Neural cell (in vitro differentiated cells): ENCODE data around the gene SLC44A5.

Experiments used
- EP300 ChIP-seq: fragments of 450-650 bp; conservative IDR thresholded peaks from 2 replicates; pipeline ENCODE4 v1.6.1; 2014; ENCODE audit warnings: antibody characterized with exemption, mild to moderate bottlenecking, moderate library complexity; ENCODE audit not compliant: poor library complexity, severe bottlenecking
- MXI1 ChIP-seq: fragments of 450-650 bp; conservative IDR thresholded peaks from 2 replicates; pipeline ENCODE4 v1.6.1; 2014; ENCODE audit warnings: antibody characterized with exemption, mild to moderate bottlenecking; ENCODE audit not compliant: poor library complexity, severe bottlenecking
- POLR2AphosphoS5 ChIP-seq: IDR thresholded peaks from 2 replicates; pipeline ENCODE4 v1.6.1; 2012
- RAD21 ChIP-seq: fragments of 450-650 bp; conservative IDR thresholded peaks from 2 replicates; pipeline ENCODE4 v1.6.1; 2014; ENCODE audit warnings: antibody characterized with exemption, mild to moderate bottlenecking, moderate library complexity
- TF ChIP-seq, protein P1 (sequence below): IDR thresholded peaks from 2 replicates; pipeline ENCODE4 v1.6.1; 2012; ENCODE audit warnings: borderline replicate concordance
- TF ChIP-seq, protein P2 (sequence below): fragments of 450-650 bp; IDR thresholded peaks from 2 replicates; pipeline ENCODE4 v1.5.1; 2014; ENCODE audit warnings: antibody characterized with exemption, mild to moderate bottlenecking, moderate library complexity; ENCODE audit not compliant: poor library complexity, severe bottlenecking

DNA sequence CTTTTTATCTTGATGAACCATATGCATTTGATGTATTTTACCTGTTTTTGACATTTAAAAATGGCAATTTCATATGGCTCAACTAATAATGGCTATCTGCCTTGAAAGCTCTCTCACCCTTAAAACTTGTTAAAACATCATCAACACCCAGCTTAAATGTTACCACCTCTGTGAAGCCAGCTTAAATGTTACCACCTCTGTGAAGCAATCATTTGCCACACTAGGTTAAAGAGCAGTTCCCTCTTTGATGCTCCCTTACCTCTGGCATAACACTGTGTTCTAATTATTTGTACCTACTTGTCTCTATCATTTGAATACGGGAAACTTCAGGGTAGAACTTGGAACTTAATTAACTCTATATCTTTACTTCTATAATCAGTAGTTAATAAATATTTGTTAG, 294.7 kb downstream of the SLC44A5 start:
- TF ChIP-seq, protein P1, sequence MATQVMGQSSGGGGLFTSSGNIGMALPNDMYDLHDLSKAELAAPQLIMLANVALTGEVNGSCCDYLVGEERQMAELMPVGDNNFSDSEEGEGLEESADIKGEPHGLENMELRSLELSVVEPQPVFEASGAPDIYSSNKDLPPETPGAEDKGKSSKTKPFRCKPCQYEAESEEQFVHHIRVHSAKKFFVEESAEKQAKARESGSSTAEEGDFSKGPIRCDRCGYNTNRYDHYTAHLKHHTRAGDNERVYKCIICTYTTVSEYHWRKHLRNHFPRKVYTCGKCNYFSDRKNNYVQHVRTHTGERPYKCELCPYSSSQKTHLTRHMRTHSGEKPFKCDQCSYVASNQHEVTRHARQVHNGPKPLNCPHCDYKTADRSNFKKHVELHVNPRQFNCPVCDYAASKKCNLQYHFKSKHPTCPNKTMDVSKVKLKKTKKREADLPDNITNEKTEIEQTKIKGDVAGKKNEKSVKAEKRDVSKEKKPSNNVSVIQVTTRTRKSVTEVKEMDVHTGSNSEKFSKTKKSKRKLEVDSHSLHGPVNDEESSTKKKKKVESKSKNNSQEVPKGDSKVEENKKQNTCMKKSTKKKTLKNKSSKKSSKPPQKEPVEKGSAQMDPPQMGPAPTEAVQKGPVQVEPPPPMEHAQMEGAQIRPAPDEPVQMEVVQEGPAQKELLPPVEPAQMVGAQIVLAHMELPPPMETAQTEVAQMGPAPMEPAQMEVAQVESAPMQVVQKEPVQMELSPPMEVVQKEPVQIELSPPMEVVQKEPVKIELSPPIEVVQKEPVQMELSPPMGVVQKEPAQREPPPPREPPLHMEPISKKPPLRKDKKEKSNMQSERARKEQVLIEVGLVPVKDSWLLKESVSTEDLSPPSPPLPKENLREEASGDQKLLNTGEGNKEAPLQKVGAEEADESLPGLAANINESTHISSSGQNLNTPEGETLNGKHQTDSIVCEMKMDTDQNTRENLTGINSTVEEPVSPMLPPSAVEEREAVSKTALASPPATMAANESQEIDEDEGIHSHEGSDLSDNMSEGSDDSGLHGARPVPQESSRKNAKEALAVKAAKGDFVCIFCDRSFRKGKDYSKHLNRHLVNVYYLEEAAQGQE: no peak
- TF ChIP-seq, protein P2, sequence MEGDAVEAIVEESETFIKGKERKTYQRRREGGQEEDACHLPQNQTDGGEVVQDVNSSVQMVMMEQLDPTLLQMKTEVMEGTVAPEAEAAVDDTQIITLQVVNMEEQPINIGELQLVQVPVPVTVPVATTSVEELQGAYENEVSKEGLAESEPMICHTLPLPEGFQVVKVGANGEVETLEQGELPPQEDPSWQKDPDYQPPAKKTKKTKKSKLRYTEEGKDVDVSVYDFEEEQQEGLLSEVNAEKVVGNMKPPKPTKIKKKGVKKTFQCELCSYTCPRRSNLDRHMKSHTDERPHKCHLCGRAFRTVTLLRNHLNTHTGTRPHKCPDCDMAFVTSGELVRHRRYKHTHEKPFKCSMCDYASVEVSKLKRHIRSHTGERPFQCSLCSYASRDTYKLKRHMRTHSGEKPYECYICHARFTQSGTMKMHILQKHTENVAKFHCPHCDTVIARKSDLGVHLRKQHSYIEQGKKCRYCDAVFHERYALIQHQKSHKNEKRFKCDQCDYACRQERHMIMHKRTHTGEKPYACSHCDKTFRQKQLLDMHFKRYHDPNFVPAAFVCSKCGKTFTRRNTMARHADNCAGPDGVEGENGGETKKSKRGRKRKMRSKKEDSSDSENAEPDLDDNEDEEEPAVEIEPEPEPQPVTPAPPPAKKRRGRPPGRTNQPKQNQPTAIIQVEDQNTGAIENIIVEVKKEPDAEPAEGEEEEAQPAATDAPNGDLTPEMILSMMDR: no peak
- TF ChIP-seq RAD21 (no peak), MXI1 (no peak), EP300 (no peak), POLR2AphosphoS5 (no peak)
